ENCODE results near the gene PARVA.

PARVA gene

GRCh38 chr11:12433571-12434324 lies 56.4 kb downstream of the PARVA start:
- no peak for DNase-seq

GRCh38 chr11:12434325-12434654 lies 56.9 kb downstream of the PARVA start:
- no peak for DNase-seq

GRCh38 chr11:12435264-12435663 lies 57.9 kb downstream of the PARVA start:
- DNase-seq = no peak

GRCh38 chr11:12436266-12436665 lies 58.9 kb downstream of the PARVA start:
- DNase-seq = no peak

- DNase-seq = no peak
Observed at GRCh38 chr11:12438291-12438690, 60.9 kb downstream of the PARVA start.

- peak; percentile 96 for DNase-seq
Observed at GRCh38 chr11:12439615-12440014, 62.2 kb downstream of the PARVA start.

- no peak for DNase-seq
Observed at GRCh38 chr11:12440565-12440964, 63.2 kb downstream of the PARVA start.

- DNase-seq = no peak
Observed at GRCh38 chr11:12441231-12441861, 64.0 kb downstream of the PARVA start.

- DNase-seq = no peak
Observed at GRCh38 chr11:12444601-12445000, 67.2 kb downstream of the PARVA start.

GRCh38 chr11:12445001-12445400 lies 67.6 kb downstream of the PARVA start:
- no peak for DNase-seq

GRCh38 chr11:12446863-12447262 lies 69.5 kb downstream of the PARVA start:
- DNase-seq = no peak

- no peak for DNase-seq
Observed at GRCh38 chr11:12448131-12448939, 71.0 kb downstream of the PARVA start.

GRCh38 chr11:12449961-12450715 lies 72.8 kb downstream of the PARVA start:
- DNase-seq = no peak

GRCh38 chr11:12451179-12451814 lies 73.9 kb downstream of the PARVA start:
- no peak for DNase-seq

- no peak for DNase-seq
Observed at GRCh38 chr11:12453243-12453642, 75.9 kb downstream of the PARVA start.

GRCh38 chr11:12454782-12455181 lies 77.4 kb downstream of the PARVA start:
- DNase-seq = no peak

- no peak for DNase-seq
Observed at GRCh38 chr11:12455938-12456337, 78.6 kb downstream of the PARVA start.

- no peak for DNase-seq
Observed at GRCh38 chr11:12456651-12457579, 79.5 kb downstream of the PARVA start.

GRCh38 chr11:12458042-12458441 lies 80.7 kb downstream of the PARVA start:
- no peak for DNase-seq

GRCh38 chr11:12459374-12459773 lies 82.0 kb downstream of the PARVA start:
- DNase-seq = no peak

- no peak for DNase-seq
Observed at GRCh38 chr11:12459865-12460444, 82.6 kb downstream of the PARVA start.

Data from DMS53 (cell line).